PC-3 (cell line): ENCODE measurements around the gene HOXC10.

Source experiments
- EZH2 ChIP-seq: fragments of 300-600 bp; sonication (generic); IDR thresholded peaks from one replicate; pipeline ENCODE4 v1.6.1; 2017; ENCODE audit warnings: antibody characterized with exemption, mild to moderate bottlenecking, low read length; ENCODE audit not compliant: unreplicated experiment
- TF ChIP-seq, protein P1 (sequence below): fragments of 300-600 bp; sonication (generic); conservative IDR thresholded peaks from 2 replicates; pipeline ENCODE4 v1.5.1; 2017; ENCODE audit warnings: antibody characterized with exemption, low read depth, mild to moderate bottlenecking, low read length

DNA sequence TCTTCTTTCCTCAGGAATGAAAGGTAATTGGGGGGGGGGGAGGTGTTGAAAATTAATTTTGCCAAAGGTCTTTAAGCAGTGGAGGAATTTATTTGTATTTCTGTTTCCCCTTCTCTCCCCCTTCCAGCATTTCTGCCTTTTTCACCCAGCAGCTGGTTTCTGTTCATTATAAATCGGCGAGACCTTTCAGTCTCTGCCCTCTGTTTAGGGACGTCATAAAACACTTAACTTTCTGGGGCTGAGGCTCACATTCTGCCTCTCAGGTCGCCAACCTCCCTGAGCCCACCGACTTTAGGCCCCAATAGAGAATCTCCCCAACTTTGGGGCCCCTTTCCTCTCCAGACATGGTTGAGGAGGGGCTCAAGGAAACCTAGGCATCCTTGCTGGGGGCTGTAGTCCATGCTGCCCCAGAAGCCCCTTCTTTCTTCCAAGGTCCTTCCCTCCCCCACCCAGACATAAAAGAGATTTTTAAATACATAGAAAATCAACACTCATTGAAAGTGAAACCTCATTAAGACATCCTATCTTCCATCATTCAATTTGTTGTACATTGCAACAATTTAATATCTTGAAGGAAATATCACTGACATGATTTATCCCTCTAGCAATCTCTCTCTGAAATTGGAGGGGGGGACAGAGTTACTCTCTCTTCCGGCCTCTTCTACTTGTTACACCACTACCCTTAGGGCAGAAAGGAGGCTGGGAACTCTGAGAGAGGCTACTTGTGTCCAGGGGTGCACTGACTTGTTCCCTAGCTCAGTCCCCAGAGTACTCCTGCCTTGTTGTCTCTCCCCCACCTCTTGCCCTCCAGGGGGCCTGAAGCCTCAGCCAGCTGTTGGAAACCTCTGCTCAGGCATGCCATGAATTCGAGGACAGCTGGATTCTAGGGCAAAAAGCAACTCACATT, 40.8 kb downstream of the HOXC10 start:
- TF ChIP-seq, protein P1, sequence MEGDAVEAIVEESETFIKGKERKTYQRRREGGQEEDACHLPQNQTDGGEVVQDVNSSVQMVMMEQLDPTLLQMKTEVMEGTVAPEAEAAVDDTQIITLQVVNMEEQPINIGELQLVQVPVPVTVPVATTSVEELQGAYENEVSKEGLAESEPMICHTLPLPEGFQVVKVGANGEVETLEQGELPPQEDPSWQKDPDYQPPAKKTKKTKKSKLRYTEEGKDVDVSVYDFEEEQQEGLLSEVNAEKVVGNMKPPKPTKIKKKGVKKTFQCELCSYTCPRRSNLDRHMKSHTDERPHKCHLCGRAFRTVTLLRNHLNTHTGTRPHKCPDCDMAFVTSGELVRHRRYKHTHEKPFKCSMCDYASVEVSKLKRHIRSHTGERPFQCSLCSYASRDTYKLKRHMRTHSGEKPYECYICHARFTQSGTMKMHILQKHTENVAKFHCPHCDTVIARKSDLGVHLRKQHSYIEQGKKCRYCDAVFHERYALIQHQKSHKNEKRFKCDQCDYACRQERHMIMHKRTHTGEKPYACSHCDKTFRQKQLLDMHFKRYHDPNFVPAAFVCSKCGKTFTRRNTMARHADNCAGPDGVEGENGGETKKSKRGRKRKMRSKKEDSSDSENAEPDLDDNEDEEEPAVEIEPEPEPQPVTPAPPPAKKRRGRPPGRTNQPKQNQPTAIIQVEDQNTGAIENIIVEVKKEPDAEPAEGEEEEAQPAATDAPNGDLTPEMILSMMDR: no peak
- TF ChIP-seq EZH2: no peak
